Endothelial cell of umbilical vein (primary cell): ENCODE results near the gene SLC16A4. TPM values are rescaled to one million over a fixed set of nuclear protein-coding genes. Genes with fewer than 3 reads are reported as not detected.

Experiments used
- BruUV-seq: library from RNA; stranded (reverse); fragments of 400-500 nt; replicated peaks from 2 replicates; lab custom pipeline; 2021; lab: Mats Ljungman, UMichigan
- CTCF ChIA-PET: fragments of 300-600, 350-600 bp; sonication (Branson Sonifier 250); formaldehyde crosslinking; loops from one replicate; lab custom pipeline; 2021; ENCODE audit warnings: antibody characterized with exemption, inconsistent platforms; lab: Charles Lee
- POLR2A ChIA-PET: fragments of 300-600, 350-600 bp; sonication (Branson Sonifier 250); formaldehyde crosslinking; loops from one replicate; lab custom pipeline; 2021; ENCODE audit warnings: antibody characterized with exemption, inconsistent platforms; lab: Charles Lee
- DNase-seq: peaks from one replicate; pipeline ENCODE4 v3.0.0-alpha.2; 2011; ENCODE audit warnings: low read depth, low spot score
- FAIRE-seq: peaks from 2 replicates; lab custom pipeline; 2011; peaks lifted over from hg19 to GRCh38; lab: Jason Lieb, UNC
- H2AFZ ChIP-seq: 2 replicates; pipeline ENCODE4 v1.6.0; 2012; ENCODE audit warnings: low read depth, low read length, control low read depth, inconsistent platforms
- H3K27ac ChIP-seq: 2 replicates; pipeline ENCODE4 v1.5.1; 2011; ENCODE audit warnings: low read depth, mild to moderate bottlenecking, control low read depth, low read length, moderate library complexity; ENCODE audit not compliant: insufficient read depth
- H3K27me3 ChIP-seq, 2 experiments: 2 replicates each; pipeline versions ENCODE4 v1.6.0 to v1.6.1; 2011; ENCODE audit warnings: low read length in 2 of 2, mixed read lengths in 1 of 2; ENCODE audit not compliant: control insufficient read depth in 2 of 2, insufficient read depth in 2 of 2
- H3K36me3 ChIP-seq, 2 experiments: 2 replicates in 1 of 2; 3 replicates in 1 of 2; pipeline ENCODE4 v1.5.1; 2011; ENCODE audit warnings: low read length in 2 of 2, mild to moderate bottlenecking in 1 of 2, moderate library complexity in 1 of 2; ENCODE audit not compliant: control insufficient read depth in 2 of 2, insufficient read depth in 2 of 2; ENCODE audit errors: extremely low read depth in 1 of 2
- H3K4me1 ChIP-seq: 3 replicates; pipeline ENCODE4 v1.5.1; 2011; ENCODE audit warnings: mild to moderate bottlenecking, low read length; ENCODE audit not compliant: control insufficient read depth, insufficient read depth; ENCODE audit errors: extremely low read depth
- H3K4me2 ChIP-seq: 2 replicates; pipeline ENCODE4 v1.6.1; 2011; ENCODE audit warnings: low read length, control low read depth, mixed read lengths; ENCODE audit not compliant: insufficient read depth
- H3K4me3 ChIP-seq, 3 experiments: fragments of 200-600 bp in 1 of 3; sonication (generic), shearing (Covaris generic) in 1 of 3; replicated peaks in 1 of 3; 2 replicates each; pipeline ENCODE4 v1.5.1; 2011 to 2016; ENCODE audit warnings: control low read depth in 3 of 3, low read length in 3 of 3, mild to moderate bottlenecking in 2 of 3, inconsistent platforms in 1 of 3, low read depth in 1 of 3, moderate library complexity in 1 of 3; ENCODE audit not compliant: insufficient read depth in 1 of 3
- H3K79me2 ChIP-seq: 2 replicates; pipeline ENCODE4 v1.6.0; 2012; ENCODE audit warnings: low read length, inconsistent platforms; ENCODE audit not compliant: control insufficient read depth, insufficient read depth
- H3K9ac ChIP-seq: replicated peaks from 2 replicates; pipeline ENCODE3; 2011; ENCODE audit warnings: low read length, control low read depth; ENCODE audit not compliant: insufficient read depth; ENCODE audit errors: extremely low read depth
- H3K9me1 ChIP-seq: replicated peaks from 3 replicates; pipeline ENCODE4 v1.6.0; 2011; ENCODE audit warnings: mild to moderate bottlenecking, low read length; ENCODE audit not compliant: control insufficient read depth, insufficient read depth; ENCODE audit errors: extremely low read depth
- H3K9me3 ChIP-seq: replicated peaks from 2 replicates; pipeline ENCODE4 v1.5.1; 2012; ENCODE audit warnings: low read length, inconsistent platforms; ENCODE audit not compliant: control insufficient read depth, insufficient read depth
- H4K20me1 ChIP-seq: replicated peaks from 2 replicates; pipeline ENCODE3; 2011; ENCODE audit warnings: mild to moderate bottlenecking, low read length; ENCODE audit not compliant: control insufficient read depth, insufficient read depth; ENCODE audit errors: extremely low read depth
- CTCF ChIP-seq, 2 donors: IDR thresholded peaks; 1 replicate in 1 of 2; 2 replicates in 1 of 2; pipeline ENCODE4 v1.5.1; 2011; ENCODE audit warnings: low read length in 2 of 2, mild to moderate bottlenecking in 2 of 2, moderate library complexity in 2 of 2, control low read depth in 1 of 2, inconsistent platforms in 1 of 2, low read depth in 1 of 2; ENCODE audit not compliant: insufficient read depth in 1 of 2; ENCODE audit errors: extremely low read depth in 1 of 2
- EZH2 ChIP-seq: IDR thresholded peaks from 2 replicates; pipeline ENCODE4 v1.6.1; 2012; ENCODE audit warnings: borderline replicate concordance, low read depth, mild to moderate bottlenecking, moderate library complexity, low read length, inconsistent platforms; ENCODE audit not compliant: severe bottlenecking
- FOS ChIP-seq: IDR thresholded peaks from 2 replicates; pipeline ENCODE4 v1.6.1; 2011; ENCODE audit warnings: mild to moderate bottlenecking, low read length, moderate library complexity, borderline replicate concordance; ENCODE audit not compliant: insufficient read depth
- GATA2 ChIP-seq: IDR thresholded peaks from 2 replicates; pipeline ENCODE4 v1.7.0; 2011; ENCODE audit warnings: low read depth, mild to moderate bottlenecking, moderate library complexity, mixed read lengths, low read length; ENCODE audit not compliant: insufficient read length, insufficient read depth
- JUN ChIP-seq: IDR thresholded peaks from 2 replicates; pipeline ENCODE4 v1.6.1; 2011; ENCODE audit warnings: borderline replicate concordance, low read depth; ENCODE audit not compliant: insufficient read length, insufficient read depth
- MAX ChIP-seq: IDR thresholded peaks from 2 replicates; pipeline ENCODE4 v1.6.1; 2011; ENCODE audit not compliant: insufficient read depth, insufficient read length
- MYC ChIP-seq: IDR thresholded peaks from one replicate; pipeline ENCODE4 v1.6.1; 2011; ENCODE audit warnings: mild to moderate bottlenecking, low read depth, low read length
- POLR2A ChIP-seq: IDR thresholded peaks from 2 replicates; pipeline ENCODE4 v1.6.1; 2012; ENCODE audit warnings: low read depth, mild to moderate bottlenecking, control low read depth, low read length
- dilution Hi-C: fragments of 300-500 bp; cut with MboI; formaldehyde crosslinking; loops from one replicate; pipeline ENCODE4 v1.15.0; 2019; ENCODE audit warnings: low sequenced_read_pairs; ENCODE audit not compliant: extremely low pct_ligation_motif_present
- intact Hi-C: fragments of 100-400 bp; cut with micrococcal nuclease; formaldehyde crosslinking; loops from one replicate; pipeline ENCODE4 v1.10.0; 2022
- polyA plus RNA-seq, 4 experiments: library from polyadenylated mRNA; depleted of rRNA in 3 of 4; stranded (reverse) in 3 of 4; unstranded in 1 of 4; fragments of >200 nt; gene quantifications; 2 replicates each; pipeline versions ENCODE4 v1.2.1 to v1.2.3, GENCODE V29; 2011 to 2012; ENCODE audit warnings: missing spikeins in 1 of 4
- total RNA-seq: library from RNA; stranded (reverse); gene quantifications from 2 replicates; pipeline ENCODE4 v1.2.3, GENCODE V29; 2021

SLC16A4 gene
- total and polyA plus RNA-seq, 2 donors (not counting 3 experiments of a cell fraction or from before 2014, with no cell fraction given), result 2.8 to 7.2 TPM

- H3K9me1 ChIP-seq, result no peaks in the 10 kb centered on the region
- dilution Hi-C loops (no loop called here), intact Hi-C loops (loop anchor here (5.0 kb wide), 1 partner anchor 40 kb away; no protein-coding TSS in a partner anchor)
- ChIA-PET CTCF (interaction anchor here (1.0 to 3.5 kb wide), 3 partner anchors 9 to 139 kb away, joined by 3 to 13 read pairs (median 8); partner anchors contain the start of gene RBM15), POLR2A (no interaction called here)
- H3K36me3 ChIP-seq, result peaks cover 3 to 8% of the 10 kb centered on the region in 2 experiments
- TF ChIP-seq EZH2 (no peak), MYC (no peak), CTCF (IDR thresholded peaks at IDR 0.05; ENCODE audit: extremely low read depth in 1 of 2, insufficient read depth in 1 of 2, low read depth in 1 of 2, low read length in 2 of 2) (no peak), FOS (no peak), POLR2A (no peak), GATA2 (no peak), JUN (no peak), MAX (no peak)
- H2AFZ ChIP-seq, result no peak overlapping the region
- H3K4me3 ChIP-seq, result no peak overlapping the region
- peaks cover 7% of the 10 kb centered on the region for H4K20me1 ChIP-seq
- no TSS peak for BruUV-seq
- H3K4me1 ChIP-seq, result peaks cover 13% of the 10 kb centered on the region
- H3K4me2 ChIP-seq, result no peak overlapping the region
- peaks cover 99% of the 10 kb centered on the region for H3K79me2 ChIP-seq
- no peaks in the 10 kb centered on the region for H3K27me3 ChIP-seq
- no peak overlapping the region for H3K27ac ChIP-seq
- H3K9ac ChIP-seq, result no peak overlapping the region
- FAIRE-seq, result no peak
- DNase-seq, result no peak
- no peaks in the 10 kb centered on the region for H3K9me3 ChIP-seq
These were observed 43.5 kb downstream of the SLC16A4 start for GRCh38 chr1:110347182-110347893.
